Frontal cortex (tissue), 4 donors: ENCODE data around the gene CCR7. TPM values are rescaled to one million over a fixed set of nuclear protein-coding genes. Genes with fewer than 3 reads are reported as not detected.

Source experiments
- DNase-seq, 2 donors: peaks; one replicate each; pipeline ENCODE4 v3.0.0; 2012; ENCODE audit warnings: low spot score in 2 of 2
- FAIRE-seq: peaks from 2 replicates; lab custom pipeline; 2012; peaks lifted over from hg19 to GRCh38; lab: Jason Lieb, UNC
- total RNA-seq: library from RNA; depleted of rRNA; stranded (reverse); fragments of >200 nt; gene quantifications from one replicate; pipeline ENCODE4 v1.2.3, GENCODE V29; 2014
- donor health status: control.
- donor health status: control.
- donor health status: control.

Gene CCR7
- not detected for total RNA-seq

GRCh38 chr17:40564883-40565768 lies at the start of gene CCR7:
Gene CCR7, minus strand, starts transcription at chr17:40565472. Its CDS starts 63 bp downstream, at chr17:40565409.
- DNase-seq (no peak), FAIRE-seq (no peak)

GRCh38 chr17:40614431-40615067 lies 49.3 kb upstream of the CCR7 start:
- no peak for FAIRE-seq
- DNase-seq = no peak

- no peak for FAIRE-seq
- no peak for DNase-seq
Observed at GRCh38 chr17:40613467-40614154, 48.3 kb upstream of the CCR7 start.

GRCh38 chr17:40612599-40613244 lies 47.5 kb upstream of the CCR7 start:
- peak in 1 of 2 donors; percentile 25 for DNase-seq
- FAIRE-seq = no peak

- no peak for FAIRE-seq
- DNase-seq = no peak
Observed at GRCh38 chr17:40611840-40612474, 46.7 kb upstream of the CCR7 start.

GRCh38 chr17:40610359-40610758 lies 45.1 kb upstream of the CCR7 start:
- DNase-seq (no peak), FAIRE-seq (no peak)

- no peak for FAIRE-seq
- DNase-seq = peak in 1 of 2 donors; percentile 16
Observed at GRCh38 chr17:40608061-40608581, 42.8 kb upstream of the CCR7 start.

GRCh38 chr17:40607641-40608040 lies 42.4 kb upstream of the CCR7 start:
- DNase-seq (no peak), FAIRE-seq (no peak)

GRCh38 chr17:40606548-40607353 lies 41.5 kb upstream of the CCR7 start:
- FAIRE-seq (no peak), DNase-seq (no peak)

GRCh38 chr17:40605306-40605705 lies 40.0 kb upstream of the CCR7 start:
- DNase-seq (no peak), FAIRE-seq (no peak)

GRCh38 chr17:40604327-40605080 lies 39.2 kb upstream of the CCR7 start:
- FAIRE-seq (no peak), DNase-seq (no peak)

- DNase-seq = no peak
- FAIRE-seq = no peak
Observed at GRCh38 chr17:40602445-40603443, 37.5 kb upstream of the CCR7 start.

GRCh38 chr17:40600486-40601046 lies 35.3 kb upstream of the CCR7 start:
- FAIRE-seq (no peak), DNase-seq (no peak)

GRCh38 chr17:40599468-40599763 lies 34.1 kb upstream of the CCR7 start:
- no peak for FAIRE-seq

GRCh38 chr17:40598619-40599467 lies 33.6 kb upstream of the CCR7 start:
- DNase-seq (no peak), FAIRE-seq (no peak)

More at GRCh38 chr17:40599468-40599763, 34.1 kb upstream of the CCR7 start:
- DNase-seq = no peak

GRCh38 chr17:40598301-40598618 lies 33.0 kb upstream of the CCR7 start:
- DNase-seq = no peak
- no peak for FAIRE-seq
